ENCODE data around the gene RNLS.

Gene RNLS

DNA sequence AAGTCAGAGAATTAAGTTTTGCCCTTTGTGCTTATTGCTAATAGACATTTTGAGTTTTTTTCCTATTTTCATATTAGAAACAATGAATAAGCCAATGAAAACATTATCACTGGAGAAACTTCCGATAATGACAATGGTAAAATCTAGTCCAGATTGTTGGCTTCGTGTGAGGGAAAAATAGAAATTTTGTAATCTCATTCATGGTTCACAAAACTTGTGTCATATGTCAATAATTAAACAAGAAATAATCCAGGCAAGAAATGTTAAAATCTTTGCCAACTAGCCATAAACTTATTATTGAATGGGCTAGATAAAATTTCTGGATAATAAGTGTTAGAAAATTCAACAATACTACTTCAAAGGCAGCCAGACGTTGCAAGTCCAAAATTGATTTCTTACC is 36.6 kb downstream of the RNLS start:
- DNase-seq = no peak

- no peak for DNase-seq
Observed at GRCh38 chr10:88545359-88545758, 37.8 kb downstream of the RNLS start.

- DNase-seq = no peak
Observed at GRCh38 chr10:88544140-88544870, 38.8 kb downstream of the RNLS start.

DNA sequence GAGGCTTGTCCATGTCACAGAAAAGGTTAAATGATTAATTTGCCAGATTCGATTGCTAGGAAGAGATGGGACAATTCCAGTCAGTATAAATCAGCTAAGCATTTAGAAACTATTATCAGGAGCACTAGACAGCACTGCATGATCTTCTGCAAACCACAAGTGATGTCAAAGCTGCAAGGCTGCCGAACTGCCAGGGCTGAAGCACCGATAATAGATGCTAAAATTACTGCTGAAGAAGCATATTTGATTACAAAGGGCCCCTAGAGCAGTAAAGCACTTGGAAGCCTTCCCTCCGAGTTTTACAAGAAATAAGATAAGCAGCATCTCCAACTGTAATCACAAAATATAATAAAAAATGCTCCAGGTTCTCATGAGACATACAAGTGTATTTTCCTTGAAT is 40.6 kb downstream of the RNLS start:
- DNase-seq = no peak

GRCh38 chr10:88541116-88541626 is 41.9 kb downstream of the RNLS start:
- no peak for DNase-seq

DNA sequence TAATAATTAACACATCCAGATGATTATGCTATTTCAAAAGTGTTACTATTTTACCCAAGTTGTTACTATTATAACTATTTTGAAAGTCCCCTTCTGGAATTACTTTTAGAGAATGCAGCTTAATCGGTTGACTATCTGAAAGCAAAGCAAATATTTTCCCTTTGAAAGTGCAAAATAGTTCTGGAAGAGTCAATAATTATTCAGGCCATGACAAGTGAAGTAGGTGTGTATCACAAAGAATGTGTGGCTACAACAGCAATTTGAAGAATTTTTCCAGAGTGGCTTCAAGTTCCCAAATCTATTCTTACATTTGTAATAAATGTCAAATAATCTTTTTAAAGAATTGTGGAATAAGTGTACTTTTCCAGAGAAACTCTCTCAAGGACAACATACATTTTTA is 42.8 kb downstream of the RNLS start:
- no peak for DNase-seq

DNA sequence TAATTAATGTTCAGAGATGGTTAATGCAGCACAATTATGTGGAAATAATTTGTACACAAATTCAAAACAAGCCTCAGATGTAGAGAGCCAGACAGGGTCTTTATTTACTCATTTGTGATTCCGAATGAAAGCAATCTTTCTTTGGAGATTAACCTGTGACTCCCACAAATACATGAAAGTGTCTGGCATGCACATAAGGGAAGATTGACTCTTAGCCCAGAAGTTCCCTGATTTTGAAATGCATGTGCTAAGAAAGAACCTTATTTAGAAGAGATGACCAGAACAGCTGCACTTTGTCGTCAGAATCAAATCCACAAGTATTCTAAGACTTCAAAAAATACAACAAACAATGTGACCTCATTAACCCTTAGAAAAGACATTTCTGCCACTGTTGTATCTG is 45.1 kb downstream of the RNLS start:
- DNase-seq = no peak

DNA sequence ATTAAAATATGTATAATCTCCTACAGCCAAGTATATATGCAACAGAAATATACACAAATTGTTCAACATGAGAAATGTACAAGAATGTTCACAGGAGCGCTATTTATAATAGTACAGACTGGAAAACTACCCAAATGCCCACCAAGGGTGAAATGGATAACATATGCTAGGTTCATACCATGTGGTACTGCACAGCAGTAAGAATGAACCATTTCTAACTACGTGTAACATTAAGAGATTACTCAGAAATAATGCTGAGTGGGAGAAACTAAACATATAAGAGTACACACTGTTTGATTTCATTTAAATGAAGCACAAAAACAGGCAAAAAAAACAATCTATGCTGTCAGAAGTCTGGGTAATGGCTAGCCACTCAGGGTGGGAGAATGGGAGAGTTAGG is 45.8 kb downstream of the RNLS start:
- DNase-seq = no peak

DNA sequence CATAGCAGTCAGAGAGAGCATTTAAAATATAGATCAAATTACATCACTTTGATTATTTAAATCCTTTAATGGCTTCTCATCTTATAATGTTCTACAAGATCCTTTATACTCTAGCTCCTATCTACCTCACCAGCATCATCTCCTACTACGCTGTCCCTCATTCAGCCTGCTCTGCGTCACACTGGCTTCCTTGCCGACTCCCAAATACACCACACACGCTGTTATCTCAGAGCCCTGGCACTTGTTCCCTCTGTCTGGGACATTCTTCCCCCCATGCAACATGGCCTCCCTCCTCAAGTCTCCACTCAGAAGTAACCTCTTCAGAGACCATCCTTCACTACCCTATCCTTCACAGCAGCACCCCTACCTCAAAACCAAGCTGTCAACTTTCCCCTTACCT is 46.7 kb downstream of the RNLS start:
- DNase-seq = no peak

- DNase-seq = no peak
Observed at GRCh38 chr10:88534072-88534665, 48.9 kb downstream of the RNLS start.

DNA sequence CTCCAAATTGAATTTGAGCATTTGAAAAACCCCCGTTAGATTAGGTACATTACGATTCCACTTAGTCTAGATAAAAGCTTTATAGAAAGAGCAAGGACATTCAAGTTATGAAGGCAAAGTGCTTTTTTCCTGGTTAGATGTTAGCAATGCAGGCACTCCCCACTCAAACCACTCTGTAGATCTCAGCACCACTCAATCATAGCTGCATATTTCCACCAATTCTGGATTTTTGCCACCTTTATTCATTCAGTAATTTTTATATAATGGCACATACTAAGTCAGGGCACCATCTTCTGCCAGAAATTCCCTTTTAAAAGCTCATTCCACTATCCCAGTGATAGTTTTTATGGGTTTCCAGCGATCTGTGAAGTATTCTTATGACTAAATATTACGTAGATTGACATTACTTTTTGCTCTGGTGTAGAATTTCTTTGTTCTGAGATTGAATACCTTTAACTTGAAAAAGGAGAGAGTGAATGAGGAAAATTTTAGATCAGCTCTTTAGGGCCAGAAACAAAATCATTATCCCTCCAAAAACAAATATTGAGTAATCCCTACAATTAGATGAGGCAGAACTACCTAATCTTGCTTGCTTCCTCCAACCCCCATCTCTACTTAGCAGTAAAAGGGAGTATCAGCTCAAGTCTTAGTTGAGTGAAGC is 51.6 kb downstream of the RNLS start:
- no peak for DNase-seq

GRCh38 chr10:88530629-88531391 is 52.3 kb downstream of the RNLS start:
- DNase-seq = no peak

- no peak for DNase-seq
Observed at GRCh38 chr10:88530093-88530492, 53.0 kb downstream of the RNLS start.

- DNase-seq = no peak
Observed at GRCh38 chr10:88528806-88529570, 54.1 kb downstream of the RNLS start.

- no peak for DNase-seq
Observed at GRCh38 chr10:88528201-88528600, 54.9 kb downstream of the RNLS start.

GRCh38 chr10:88527245-88527644 is 55.9 kb downstream of the RNLS start:
- DNase-seq = no peak

DNA sequence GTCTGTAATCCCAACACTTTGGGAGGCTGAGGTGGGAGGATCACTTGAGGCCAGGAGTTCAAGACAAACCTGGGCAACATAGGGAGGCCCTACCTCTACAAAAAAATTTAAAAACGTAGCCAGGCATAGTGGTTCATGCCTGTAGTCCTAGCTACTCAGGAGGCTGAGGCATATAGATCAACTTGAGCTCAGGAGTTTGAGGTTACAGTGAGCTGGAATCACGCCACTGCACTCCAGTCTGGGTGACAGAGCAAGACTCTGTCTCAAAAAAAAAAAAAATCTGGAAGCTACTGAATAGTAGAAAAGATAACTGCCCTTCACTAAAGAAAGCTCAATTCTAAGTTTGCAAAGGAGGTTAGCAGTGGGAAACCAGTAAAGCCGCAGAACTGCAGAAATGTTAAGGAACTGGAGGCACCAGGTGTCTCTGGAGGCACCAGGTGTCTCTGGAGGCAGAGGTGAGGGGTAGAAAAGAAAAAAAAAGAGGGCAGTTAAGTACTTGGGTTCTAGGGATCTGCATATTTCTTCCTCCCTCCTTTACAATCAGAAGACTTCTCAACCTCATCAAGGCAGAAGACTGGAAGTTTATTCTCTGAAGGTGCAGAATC is 56.5 kb downstream of the RNLS start:
- no peak for DNase-seq

DNA sequence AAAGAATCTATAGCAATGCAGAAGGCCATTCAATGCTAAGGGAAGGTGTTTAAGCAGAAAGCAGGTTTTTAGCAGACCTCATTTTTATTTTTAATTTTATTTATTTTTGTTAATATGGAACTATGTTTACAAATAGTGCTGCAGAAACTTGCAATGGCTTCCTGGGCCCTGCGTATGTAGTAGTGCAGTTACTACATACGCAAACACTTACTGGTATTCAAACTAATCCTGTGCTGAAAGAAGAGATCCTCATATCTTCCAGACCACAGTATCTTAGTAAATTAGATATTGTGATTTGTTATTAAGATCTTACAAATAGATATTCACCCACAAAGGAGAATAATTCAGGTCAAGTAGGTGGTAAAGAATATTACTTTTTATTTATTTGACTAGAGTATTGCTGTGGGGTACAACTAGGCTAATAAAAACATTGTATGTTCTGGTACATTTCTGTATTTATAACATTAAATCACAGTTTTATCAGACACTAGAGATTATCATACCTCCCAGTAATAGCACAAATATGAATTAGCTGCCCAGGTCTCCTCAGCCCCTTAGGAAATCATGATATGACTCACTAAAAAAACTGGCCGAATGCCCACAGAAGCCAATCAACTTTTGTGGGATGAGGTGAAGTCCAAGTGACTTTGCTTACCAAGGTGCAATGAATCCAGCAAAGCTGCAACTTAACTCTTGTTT is 57.6 kb downstream of the RNLS start:
- DNase-seq = no peak

- no peak for DNase-seq
Observed at GRCh38 chr10:88523739-88524400, 59.2 kb downstream of the RNLS start.

DNA sequence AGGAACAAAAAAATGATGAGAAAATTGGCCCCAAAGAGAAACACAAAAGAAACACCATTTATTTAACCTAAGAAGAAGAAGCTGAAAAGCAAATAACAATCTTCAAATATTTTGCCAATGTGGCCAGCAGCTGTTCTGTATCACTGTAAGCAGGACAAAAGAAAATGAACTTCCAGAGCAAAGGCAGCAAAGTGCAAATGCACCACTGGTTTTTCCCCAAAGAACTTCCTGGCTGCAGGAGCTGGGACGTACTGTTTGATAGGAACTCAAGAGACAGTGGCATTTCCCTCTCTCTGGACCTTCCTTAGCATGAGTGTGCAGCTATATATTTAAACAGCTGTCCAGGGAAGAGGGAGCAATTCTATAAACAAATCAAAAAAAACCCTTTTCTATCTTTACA is 60.4 kb downstream of the RNLS start:
- DNase-seq = no peak

GRCh38 chr10:88521791-88522190 is 61.3 kb downstream of the RNLS start:
- no peak for DNase-seq

All from NCI-H2171 treated with DMSO at 0.1 percent for 48 hours (cell line).